ENCODE data around the gene TMEM156. TPM values are rescaled to one million over a fixed set of nuclear protein-coding genes. Genes with fewer than 3 reads are reported as not detected.

Gene TMEM156
- polyA plus RNA-seq, 1 of the 3 experiments (the other 2 are of a cell fraction), result 0.13 TPM

GRCh38 chr4:38948551-38948950, 83.7 kb downstream of the TMEM156 start:
- Histone ChIP-seq H3K4me2 (peak overlapping the region; percentile 47), H3F3A (replicated peaks; ENCODE audit: insufficient read depth) (peaks cover 36% of the 10 kb centered on the region), H3K4me3 (ENCODE audit: low read depth in 2 of 2, low read length in 1 of 2) (no peak overlapping the region), H3K79me2 (ENCODE audit: insufficient read depth) (no peaks in the 10 kb centered on the region), H3K27ac (ENCODE audit: low read depth in 2 of 2, low read length in 1 of 2) (peak overlapping the region; percentile 58 to 76; a peak in 3 of 4 replicates), H3K9ac (no peak overlapping the region; the same call in 1 of the 2 replicates), H3K4me1 (ENCODE audit: control insufficient read depth in 1 of 2, insufficient read depth in 2 of 2, low read depth in 1 of 2, low read length in 1 of 2) (peaks cover 11 to 13% of the 10 kb centered on the region in 2 experiments), H3K27me3 (ENCODE audit: insufficient read depth) (no peaks in the 10 kb centered on the region), H3K9me2 (no peaks in the 10 kb centered on the region), H2AFZ (ENCODE audit: low read depth) (no peak overlapping the region), H4K20me1 (ENCODE audit: insufficient read depth) (no peaks in the 10 kb centered on the region), H3K36me3 (replicated peaks in 1 of 2; ENCODE audit: control insufficient read depth in 1 of 2, insufficient read depth in 2 of 2, low read length in 1 of 2) (peaks cover 0 to 17% of the 10 kb centered on the region in 2 experiments), H3K9me3 (no peaks in the 10 kb centered on the region)
- TF ChIP-seq TAF1 (IDR thresholded peaks at IDR 0.05; ENCODE audit: borderline replicate concordance, low read depth, low read length) (no peak), TCF12 (IDR thresholded peaks at IDR 0.05) (peak; percentile 95), RXRA (IDR thresholded peaks at IDR 0.05; ENCODE audit: borderline replicate concordance, low read depth) (peak; percentile 76), CHD2 (IDR thresholded peaks at IDR 0.05; ENCODE audit: low read length, partially characterized antibody) (no peak), EP300 (IDR thresholded peaks at IDR 0.05; ENCODE audit: borderline replicate concordance in 1 of 2, low read depth in 1 of 2, low read length in 1 of 2) (peak; percentile 47 to 81; a peak in 3 of 4 replicates), ELF1 (IDR thresholded peaks at IDR 0.05) (peak; percentile 17; the same call in 1 of the 2 replicates), SMC3 (IDR thresholded peaks at IDR 0.05; ENCODE audit: low read depth, low read length) (no peak), CTCF (IDR thresholded peaks at IDR 0.05) (no peak), FOSL2 (IDR thresholded peaks at IDR 0.05; ENCODE audit: borderline replicate concordance, low read depth) (peak; percentile 95), FOXM1 (IDR thresholded peaks at IDR 0.05; ENCODE audit: low read depth) (0 out of 2 replicates have a peak, but pooled peaks have one; percentile 18), JUND (IDR thresholded peaks at IDR 0.05) (peak; percentile 95), PBX3 (IDR thresholded peaks at IDR 0.05) (peak; percentile 94), RAD21 (IDR thresholded peaks at IDR 0.05; ENCODE audit: low read length) (no peak), MEF2A (IDR thresholded peaks at IDR 0.05; ENCODE audit: borderline replicate concordance, low read depth) (no peak), GABPA (IDR thresholded peaks at IDR 0.05; ENCODE audit: low read depth) (no peak), IRF3 (IDR thresholded peaks at IDR 0.05; ENCODE audit: low read depth, low read length) (no peak), TEAD4 (IDR thresholded peaks at IDR 0.05; ENCODE audit: borderline replicate concordance, insufficient read depth) (peak; percentile 79; the same call in 1 of the 2 replicates), YY1 (IDR thresholded peaks at IDR 0.05; ENCODE audit: low read depth) (no peak; the same call in 1 of the 2 replicates), MAX (IDR thresholded peaks at IDR 0.05; ENCODE audit: low read depth) (peak; percentile 56; the same call in 1 of the 2 replicates), EZH2phosphoT487 (IDR thresholded peaks at IDR 0.05; ENCODE audit: borderline replicate concordance, low read depth) (no peak), SIN3A (IDR thresholded peaks at IDR 0.05; ENCODE audit: borderline replicate concordance, low read depth, low read length) (peak; percentile 66), POLR2AphosphoS5 (IDR thresholded peaks at IDR 0.05; ENCODE audit: low read depth, low read length) (peak; percentile 81; the same call in 1 of the 2 replicates), NFIC (IDR thresholded peaks at IDR 0.05; ENCODE audit: borderline replicate concordance) (peak; percentile 76)
- DNase-seq, result no peak
- CTCF ChIA-PET, result interaction anchor here (1.4 to 2.6 kb wide), 3 partner anchors 10 to 187 kb away, joined by 5 to 7 read pairs (median 7); no protein-coding TSS in a partner anchor
- POLR2A ChIA-PET, result no interaction called here
- WGBS (ENCODE audit: low lambda C conversion rate), result 11% methylated on average over 2 of the region's 2 CpGs
